Measurements from ENCODE around the gene KRTAP12-1.

KRTAP12-1 gene

GRCh38 chr21:44681861-44682579, at the start of gene KRTAP12-1:
TSS of gene KRTAP12-1 (minus strand) at chr21:44682163. CDS start at chr21:44682123, 40 bp downstream.
- DNase-seq (ENCODE audit: low spot score) = no peak

GRCh38 chr21:44730951-44731579, 49.1 kb upstream of the KRTAP12-1 start:
- no peak for DNase-seq (ENCODE audit: low spot score)

- DNase-seq (ENCODE audit: low spot score) = no peak
Observed at GRCh38 chr21:44730028-44730395, 48.0 kb upstream of the KRTAP12-1 start.

- DNase-seq (ENCODE audit: low spot score) = no peak
Observed at GRCh38 chr21:44729336-44730027, 47.5 kb upstream of the KRTAP12-1 start.

GRCh38 chr21:44728716-44729115, 46.8 kb upstream of the KRTAP12-1 start:
- DNase-seq (ENCODE audit: low spot score) = no peak

GRCh38 chr21:44727757-44728156, 45.8 kb upstream of the KRTAP12-1 start:
- DNase-seq (ENCODE audit: low spot score) = no peak

- no peak for DNase-seq (ENCODE audit: low spot score)
Observed at GRCh38 chr21:44727321-44727720, 45.4 kb upstream of the KRTAP12-1 start.

- no peak for DNase-seq (ENCODE audit: low spot score)
Observed at GRCh38 chr21:44726826-44727225, 44.9 kb upstream of the KRTAP12-1 start.

- no peak for DNase-seq (ENCODE audit: low spot score)
Observed at GRCh38 chr21:44724926-44725325, 43.0 kb upstream of the KRTAP12-1 start.

- DNase-seq (ENCODE audit: low spot score) = no peak
Observed at GRCh38 chr21:44724196-44724595, 42.2 kb upstream of the KRTAP12-1 start.

- DNase-seq (ENCODE audit: low spot score) = peak; percentile 11
Observed at GRCh38 chr21:44723177-44724131, 41.5 kb upstream of the KRTAP12-1 start.

GRCh38 chr21:44722731-44723130, 40.8 kb upstream of the KRTAP12-1 start:
- DNase-seq (ENCODE audit: low spot score) = peak; percentile 45

- no peak for DNase-seq (ENCODE audit: low spot score)
Observed at GRCh38 chr21:44720170-44720569, 38.2 kb upstream of the KRTAP12-1 start.

GRCh38 chr21:44718571-44718970, 36.6 kb upstream of the KRTAP12-1 start:
- no peak for DNase-seq (ENCODE audit: low spot score)

- DNase-seq (ENCODE audit: low spot score) = no peak
Observed at GRCh38 chr21:44718093-44718492, 36.1 kb upstream of the KRTAP12-1 start.

- DNase-seq (ENCODE audit: low spot score) = no peak
Observed at GRCh38 chr21:44716984-44717383, 35.0 kb upstream of the KRTAP12-1 start.

- no peak for DNase-seq (ENCODE audit: low spot score)
Observed at GRCh38 chr21:44714905-44715304, 32.9 kb upstream of the KRTAP12-1 start.

- no peak for DNase-seq (ENCODE audit: low spot score)
Observed at GRCh38 chr21:44713846-44714245, 31.9 kb upstream of the KRTAP12-1 start.

- DNase-seq (ENCODE audit: low spot score) = no peak
Observed at GRCh38 chr21:44713130-44713529, 31.2 kb upstream of the KRTAP12-1 start.

GRCh38 chr21:44712203-44713028, 30.5 kb upstream of the KRTAP12-1 start:
- no peak for DNase-seq (ENCODE audit: low spot score)

Data from kidney tubule cell (primary cell).